CD4-positive, alpha-beta T cell treated with Interleukin-15 for 4 hours (primary cell): Measurements from ENCODE around the gene UGT2A3.
"Not testable (repeated sequence)": the region's sequence is repeated elsewhere in the genome, so short reads cannot be mapped to it uniquely, and the experiment has no call there.

Experiments used
- DNase-seq: peaks from one replicate; pipeline ENCODE4 v3.0.0-alpha.2; 2020; ENCODE audit warnings: low spot score

Gene UGT2A3

GRCh38 chr4:68951078-68951805, at the start of gene UGT2A3:
UGT2A3 (minus strand) TSS chr4:68951804; CDS start chr4:68951760, 44 bp downstream.
- no peak for DNase-seq

- no peak for DNase-seq
These were observed 45.4 kb upstream of the UGT2A3 start for GRCh38 chr4:68997040-68997439.

GRCh38 chr4:68995292-68995691, 43.7 kb upstream of the UGT2A3 start:
- no peak for DNase-seq

- no peak for DNase-seq
These were observed 35.4 kb upstream of the UGT2A3 start for GRCh38 chr4:68987007-68987406.

GRCh38 chr4:68985442-68985841, 33.8 kb upstream of the UGT2A3 start:
- no peak for DNase-seq

- DNase-seq = no peak
These were observed 33.3 kb upstream of the UGT2A3 start for GRCh38 chr4:68984947-68985346.

GRCh38 chr4:68963374-68963773, 11.8 kb upstream of the UGT2A3 start:
- DNase-seq = no peak

- no peak for DNase-seq
These were observed 11.3 kb upstream of the UGT2A3 start for GRCh38 chr4:68962868-68963267.

GRCh38 chr4:68960294-68961163, 8.9 kb upstream of the UGT2A3 start:
- no peak for DNase-seq

- DNase-seq = not testable (repeated sequence)
These were observed 7.5 kb upstream of the UGT2A3 start for GRCh38 chr4:68959085-68959484.

- DNase-seq = no peak
These were observed 2.5 kb upstream of the UGT2A3 start for GRCh38 chr4:68954126-68954525.

GRCh38 chr4:68953056-68953596, 1.5 kb upstream of the UGT2A3 start:
- no peak for DNase-seq

- DNase-seq = no peak
These were observed 392 bp upstream of the UGT2A3 start for GRCh38 chr4:68951806-68952585.

GRCh38 chr4:68950033-68950432, 1.6 kb downstream of the UGT2A3 start:
- DNase-seq = no peak

GRCh38 chr4:68948985-68949384, 2.6 kb downstream of the UGT2A3 start:
- DNase-seq = no peak

- DNase-seq = no peak
These were observed 3.4 kb downstream of the UGT2A3 start for GRCh38 chr4:68948044-68948743.

- no peak for DNase-seq
These were observed 22.4 kb downstream of the UGT2A3 start for GRCh38 chr4:68929076-68929737.

- no peak for DNase-seq
These were observed 24.4 kb downstream of the UGT2A3 start for GRCh38 chr4:68927165-68927564.

GRCh38 chr4:68922202-68922601, 29.4 kb downstream of the UGT2A3 start:
- DNase-seq = not testable (repeated sequence)

- no peak for DNase-seq
These were observed 30.6 kb downstream of the UGT2A3 start for GRCh38 chr4:68921051-68921450.

- no peak for DNase-seq
These were observed 34.6 kb downstream of the UGT2A3 start for GRCh38 chr4:68917016-68917415.
